Karpas-422 (cell line): ENCODE measurements around the gene SHC3. TPM values are rescaled to one million over a fixed set of nuclear protein-coding genes. Genes with fewer than 3 reads are reported as not detected.

ENCODE experiments used
- DNase-seq: peaks from one replicate; pipeline ENCODE4 v3.0.0-alpha.2; 2015
- H2AFZ ChIP-seq: fragments of 200-600 bp; sonication (generic); 2 replicates; pipeline ENCODE4 v1.6.1; 2014; ENCODE audit warnings: antibody characterized with exemption, low read length, mixed read lengths
- H3K27ac ChIP-seq: fragments of 200-600 bp; sonication (generic); 2 replicates; pipeline ENCODE4 v1.5.1; 2014; ENCODE audit warnings: mild to moderate bottlenecking, low read length, moderate library complexity
- H3K27me3 ChIP-seq: fragments of 200-600 bp; sonication (generic); 2 replicates; pipeline ENCODE4 v1.6.1; 2014; ENCODE audit warnings: low read length, mixed read lengths
- H3K36me3 ChIP-seq: fragments of 200-600 bp; sonication (generic); 2 replicates; pipeline ENCODE4 v1.6.1; 2014; ENCODE audit warnings: low read length, mixed read lengths; ENCODE audit not compliant: insufficient read depth
- H3K4me1 ChIP-seq: fragments of 200-600 bp; sonication (generic); 2 replicates; pipeline ENCODE4 v1.6.1; 2014; ENCODE audit warnings: mild to moderate bottlenecking, low read length, mixed read lengths
- H3K4me2 ChIP-seq: fragments of 200-600 bp; sonication (generic); 2 replicates; pipeline ENCODE4 v1.6.1; 2014; ENCODE audit warnings: low read length, low read depth, mild to moderate bottlenecking; ENCODE audit not compliant: poor library complexity, severe bottlenecking
- H3K4me3 ChIP-seq: fragments of 200-600 bp; sonication (generic); 2 replicates; pipeline ENCODE4 v1.5.1; 2014; ENCODE audit warnings: mild to moderate bottlenecking, antibody characterized with exemption, low read length, mixed read lengths
- H3K79me2 ChIP-seq: fragments of 200-600 bp; sonication (generic); 2 replicates; pipeline ENCODE4 v1.6.1; 2014; ENCODE audit warnings: mild to moderate bottlenecking, low read length, mixed read lengths
- H3K9ac ChIP-seq: fragments of 200-600 bp; sonication (generic); 2 replicates; pipeline ENCODE4 v1.6.0; 2014; ENCODE audit warnings: low read length
- H3K9me2 ChIP-seq: fragments of 200-600 bp; sonication (generic), shearing (Covaris generic); replicated peaks from 2 replicates; pipeline ENCODE4 v1.6.0; 2014; ENCODE audit warnings: mild to moderate bottlenecking, low read length, moderate library complexity; ENCODE audit not compliant: insufficient read depth
- H3K9me3 ChIP-seq: fragments of 300-700, 200-600 bp; sonication (generic); 2 replicates; pipeline ENCODE4 v1.6.1; 2014; ENCODE audit warnings: low read length, mixed read lengths
- H4K20me1 ChIP-seq: fragments of 200-600 bp; sonication (generic); 2 replicates; pipeline ENCODE4 v1.6.1; 2014; ENCODE audit warnings: mild to moderate bottlenecking, antibody characterized with exemption, low read length, low read depth; ENCODE audit not compliant: insufficient read depth
- total RNA-seq: library from RNA; depleted of rRNA; stranded (reverse); fragments of >200 nt; shearing (Covaris generic); gene quantifications from 2 replicates; pipeline ENCODE4 v1.2.3, GENCODE V29; 2014; ENCODE audit warnings: low replicate concordance; rRNA removed

SHC3 gene
- total RNA-seq, 1 experiment from 2014 or later = not detected

DNA sequence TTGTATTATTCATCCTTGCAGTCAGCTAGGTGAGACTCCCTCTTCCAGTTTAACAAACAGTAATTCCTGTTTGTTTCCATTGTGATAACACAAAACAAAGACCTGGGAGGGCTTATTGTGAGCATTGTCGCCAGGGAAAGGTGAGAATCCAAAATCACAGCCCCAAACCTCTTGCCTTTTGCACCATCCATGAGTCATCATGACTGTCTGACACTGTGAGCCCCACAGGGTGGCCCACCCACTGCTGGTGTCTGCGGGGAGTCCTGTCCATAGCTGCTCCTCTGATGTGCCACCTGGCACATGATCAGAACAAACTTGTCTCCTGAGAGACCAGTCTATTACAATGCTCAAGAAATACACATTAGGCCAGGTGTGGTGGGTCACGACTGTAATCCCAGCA, 221.1 kb downstream of the SHC3 start:
- Histone ChIP-seq H4K20me1 (0 out of 2 replicates have a peak, but pooled peaks cover 4% of the 10 kb centered on the region), H3K36me3 (no peaks in the 10 kb centered on the region), H3K9ac (no peak overlapping the region), H3K9me2 (no peaks in the 10 kb centered on the region), H3K4me2 (no peak overlapping the region), H3K4me3 (no peak overlapping the region), H2AFZ (no peak overlapping the region), H3K79me2 (no peaks in the 10 kb centered on the region), H3K4me1 (peaks cover 12% of the 10 kb centered on the region), H3K27ac (no peak overlapping the region), H3K9me3 (no peaks in the 10 kb centered on the region), H3K27me3 (no peaks in the 10 kb centered on the region)
- no peak for DNase-seq

Other genes starting within 250 kb of the SHC3 start
- not detected in 2 replicates for gene S1PR3, start 187.3 kb downstream of the SHC3 start, total RNA-seq
- gene CKS2, start 132.4 kb upstream of the SHC3 start, total RNA-seq = 150 and 319 TPM in 2 replicates
- gene SECISBP2, start 139.7 kb upstream of the SHC3 start, total RNA-seq = 49.9 and 74.1 TPM in 2 replicates